Measurements from ENCODE around the gene UBE2B. TPM values are rescaled to one million over a fixed set of nuclear protein-coding genes. Genes with fewer than 3 reads are reported as not detected.
"Not testable (repeated sequence)": the region's sequence is repeated elsewhere in the genome, so short reads cannot be mapped to it uniquely, and the experiment has no call there.

UBE2B gene
- total and polyA plus RNA-seq, 2 donors: 80.4 to 81.8 TPM

- no peaks in the 10 kb centered on the region for H3K36me3 ChIP-seq (ENCODE audit: insufficient read depth)
- H3K27ac ChIP-seq (ENCODE audit: low read depth): peak within 1 kb of the TSS; percentile 53
- peak; percentile 36 for DNase-seq (ENCODE audit: extremely low spot score)
- WGBS: under 1% methylated on average over 61 of the region's 61 CpGs
- H3K4me1 ChIP-seq (ENCODE audit: insufficient read depth): no peaks in the 10 kb centered on the region
- H3K4me3 ChIP-seq (ENCODE audit: low read depth, low read length): peak within 1 kb of the TSS; percentile 73
Measured at GRCh38 chr5:134411546-134412266, 40.3 kb downstream of the UBE2B start, which contains the start of gene CDKN2AIPNL. CDKN2AIPNL (minus strand) TSS chr5:134411881; CDS start chr5:134411854, 27 bp downstream.

- Histone ChIP-seq H3K4me3 (ENCODE audit: low read depth, low read length) (no peak overlapping the region), H3K4me1 (ENCODE audit: insufficient read depth) (no peaks in the 10 kb centered on the region), H3K36me3 (ENCODE audit: insufficient read depth) (no peaks in the 10 kb centered on the region), H3K27ac (ENCODE audit: low read depth) (no peak overlapping the region)
- 85% methylated on average over 2 of the region's 2 CpGs for WGBS
- DNase-seq (ENCODE audit: extremely low spot score): no peak
Measured at GRCh38 chr5:134413046-134413445, 41.7 kb downstream of the UBE2B start.

- Histone ChIP-seq H3K36me3 (ENCODE audit: insufficient read depth) (no peaks in the 10 kb centered on the region), H3K27ac (ENCODE audit: low read depth) (no peak overlapping the region), H3K4me1 (ENCODE audit: insufficient read depth) (no peaks in the 10 kb centered on the region), H3K4me3 (ENCODE audit: low read depth, low read length) (no peak overlapping the region)
- DNase-seq (ENCODE audit: extremely low spot score): no peak
Measured at GRCh38 chr5:134417707-134418106, 46.3 kb downstream of the UBE2B start.

GRCh38 chr5:134418958-134419357 lies 47.6 kb downstream of the UBE2B start:
- WGBS: 93% methylated on average over 3 of the region's 3 CpGs
- no peak overlapping the region for H3K4me3 ChIP-seq (ENCODE audit: low read depth, low read length)
- DNase-seq (ENCODE audit: extremely low spot score): no peak
- H3K27ac ChIP-seq (ENCODE audit: low read depth): no peak overlapping the region
- no peaks in the 10 kb centered on the region for H3K36me3 ChIP-seq (ENCODE audit: insufficient read depth)
- no peaks in the 10 kb centered on the region for H3K4me1 ChIP-seq (ENCODE audit: insufficient read depth)

GRCh38 chr5:134420343-134420742 lies 49.0 kb downstream of the UBE2B start:
- Histone ChIP-seq H3K36me3 (ENCODE audit: insufficient read depth) (no peaks in the 10 kb centered on the region), H3K4me1 (ENCODE audit: insufficient read depth) (no peaks in the 10 kb centered on the region), H3K4me3 (ENCODE audit: low read depth, low read length) (no peak overlapping the region), H3K27ac (ENCODE audit: low read depth) (no peak overlapping the region)
- DNase-seq (ENCODE audit: extremely low spot score): no peak
- WGBS: 90% methylated on average over 2 of the region's 2 CpGs

- WGBS: 94% methylated on average over 4 of the region's 4 CpGs
- not testable (repeated sequence) for H3K36me3 ChIP-seq (ENCODE audit: insufficient read depth); H3K27ac ChIP-seq (ENCODE audit: low read depth); DNase-seq (ENCODE audit: extremely low spot score); H3K4me3 ChIP-seq (ENCODE audit: low read depth, low read length); H3K4me1 ChIP-seq (ENCODE audit: insufficient read depth)
Measured at GRCh38 chr5:134421038-134421437, 49.7 kb downstream of the UBE2B start.

- no peaks in the 10 kb centered on the region for H3K36me3 ChIP-seq (ENCODE audit: insufficient read depth)
- DNase-seq (ENCODE audit: extremely low spot score): no peak
- H3K27ac ChIP-seq (ENCODE audit: low read depth): no peak overlapping the region
- H3K4me3 ChIP-seq (ENCODE audit: low read depth, low read length): no peak overlapping the region
- H3K4me1 ChIP-seq (ENCODE audit: insufficient read depth): no peaks in the 10 kb centered on the region
- 90% methylated on average over 7 of the region's 7 CpGs for WGBS
Measured at GRCh38 chr5:134422791-134423365, 51.5 kb downstream of the UBE2B start.

GRCh38 chr5:134423376-134423775 lies 52.0 kb downstream of the UBE2B start:
- no peaks in the 10 kb centered on the region for H3K4me1 ChIP-seq (ENCODE audit: insufficient read depth)
- H3K36me3 ChIP-seq (ENCODE audit: insufficient read depth): no peaks in the 10 kb centered on the region
- H3K4me3 ChIP-seq (ENCODE audit: low read depth, low read length): no peak overlapping the region
- 83% methylated on average over 2 of the region's 2 CpGs for WGBS
- no peak overlapping the region for H3K27ac ChIP-seq (ENCODE audit: low read depth)
- no peak for DNase-seq (ENCODE audit: extremely low spot score)

GRCh38 chr5:134426361-134426760 lies 55.0 kb downstream of the UBE2B start:
- Histone ChIP-seq H3K4me3 (ENCODE audit: low read depth, low read length) (no peak overlapping the region), H3K27ac (ENCODE audit: low read depth) (no peak overlapping the region), H3K4me1 (ENCODE audit: insufficient read depth) (no peaks in the 10 kb centered on the region), H3K36me3 (ENCODE audit: insufficient read depth) (no peaks in the 10 kb centered on the region)
- 78% methylated on average over 7 of the region's 7 CpGs for WGBS
- no peak for DNase-seq (ENCODE audit: extremely low spot score)

- 54% methylated on average over 9 of the region's 9 CpGs for WGBS
- DNase-seq (ENCODE audit: extremely low spot score): no peak
- Histone ChIP-seq H3K4me1 (ENCODE audit: insufficient read depth) (no peaks in the 10 kb centered on the region), H3K36me3 (ENCODE audit: insufficient read depth) (no peaks in the 10 kb centered on the region), H3K4me3 (ENCODE audit: low read depth, low read length) (no peak overlapping the region), H3K27ac (ENCODE audit: low read depth) (no peak overlapping the region)
Measured at GRCh38 chr5:134427540-134428041, 56.2 kb downstream of the UBE2B start.

GRCh38 chr5:134430001-134430569 lies 58.7 kb downstream of the UBE2B start:
- H3K4me1 ChIP-seq (ENCODE audit: insufficient read depth): no peaks in the 10 kb centered on the region
- no peak overlapping the region for H3K27ac ChIP-seq (ENCODE audit: low read depth)
- DNase-seq (ENCODE audit: extremely low spot score): no peak
- WGBS: 55% methylated on average over 5 of the region's 5 CpGs
- no peaks in the 10 kb centered on the region for H3K36me3 ChIP-seq (ENCODE audit: insufficient read depth)
- no peak overlapping the region for H3K4me3 ChIP-seq (ENCODE audit: low read depth, low read length)

GRCh38 chr5:134432174-134432573 lies 60.8 kb downstream of the UBE2B start:
- Histone ChIP-seq H3K4me1 (ENCODE audit: insufficient read depth) (no peaks in the 10 kb centered on the region), H3K36me3 (ENCODE audit: insufficient read depth) (no peaks in the 10 kb centered on the region), H3K27ac (ENCODE audit: low read depth) (no peak overlapping the region), H3K4me3 (ENCODE audit: low read depth, low read length) (no peak overlapping the region)
- no peak for DNase-seq (ENCODE audit: extremely low spot score)
- 73% methylated on average over 4 of the region's 4 CpGs for WGBS

- DNase-seq (ENCODE audit: extremely low spot score): no peak
- Histone ChIP-seq H3K4me1 (ENCODE audit: insufficient read depth) (no peaks in the 10 kb centered on the region), H3K4me3 (ENCODE audit: low read depth, low read length) (no peak overlapping the region), H3K36me3 (ENCODE audit: insufficient read depth) (no peaks in the 10 kb centered on the region), H3K27ac (ENCODE audit: low read depth) (no peak overlapping the region)
- WGBS: 70% methylated on average over 14 of the region's 14 CpGs
Measured at GRCh38 chr5:134432677-134433359, 61.4 kb downstream of the UBE2B start.
